HEK293 (cell line): ENCODE results near the gene GTF2H4.

ENCODE experiments used
- EGR2 ChIP-seq: fragments of 450-650 bp; formaldehyde crosslinking; IDR thresholded peaks from 2 replicates; pipeline ENCODE4 v1.5.1; 2016; ENCODE audit warnings: low read depth, missing biosample characterization, missing genetic modification characterization
- GLI2 ChIP-seq: fragments of 450-650 bp; formaldehyde crosslinking; IDR thresholded peaks from 2 replicates; pipeline ENCODE4; 2017; ENCODE audit warnings: missing biosample characterization, missing genetic modification characterization, low read depth, borderline replicate concordance
- GLIS1 ChIP-seq: fragments of 450-650 bp; formaldehyde crosslinking; IDR thresholded peaks from 2 replicates; pipeline ENCODE4 v1.5.1; 2016; ENCODE audit warnings: missing biosample characterization, missing genetic modification characterization
- KLF17 ChIP-seq: fragments of 450-650 bp; formaldehyde crosslinking; IDR thresholded peaks from 2 replicates; pipeline ENCODE4 v1.5.1; 2016; ENCODE audit warnings: missing biosample characterization, missing genetic modification characterization
- SP3 ChIP-seq: fragments of 450-650 bp; formaldehyde crosslinking; IDR thresholded peaks from 2 replicates; pipeline ENCODE4 v1.5.1; 2016; ENCODE audit warnings: missing biosample characterization, missing genetic modification characterization
- WT1 ChIP-seq: fragments of 450-650 bp; formaldehyde crosslinking; IDR thresholded peaks from 2 replicates; pipeline ENCODE4 v1.5.1; 2016; ENCODE audit warnings: missing biosample characterization, missing genetic modification characterization
- ZBTB20 ChIP-seq: fragments of 450-650 bp; formaldehyde crosslinking; IDR thresholded peaks from 2 replicates; pipeline ENCODE4 v1.5.1; 2016; ENCODE audit warnings: missing biosample characterization, missing genetic modification characterization
- ZBTB48 ChIP-seq: fragments of 450-650 bp; formaldehyde crosslinking; IDR thresholded peaks from 2 replicates; pipeline ENCODE4 v1.5.1; 2016; ENCODE audit warnings: missing biosample characterization, missing genetic modification characterization
- ZFHX2 ChIP-seq: fragments of 450-650 bp; formaldehyde crosslinking; conservative IDR thresholded peaks from 2 replicates; pipeline ENCODE4 v1.5.1; 2016; ENCODE audit warnings: missing biosample characterization, missing genetic modification characterization
- ZFP37 ChIP-seq: fragments of 450-650 bp; formaldehyde crosslinking; IDR thresholded peaks from 2 replicates; pipeline ENCODE4 v1.5.1; 2016; ENCODE audit warnings: missing biosample characterization, missing genetic modification characterization
- ZFP69B ChIP-seq: fragments of 450-650 bp; formaldehyde crosslinking; IDR thresholded peaks from 2 replicates; pipeline ENCODE4 v1.5.1; 2016; ENCODE audit warnings: missing biosample characterization, missing genetic modification characterization
- ZIC2 ChIP-seq: fragments of 450-650 bp; formaldehyde crosslinking; IDR thresholded peaks from 2 replicates; pipeline ENCODE4 v1.5.1; 2016; ENCODE audit warnings: missing biosample characterization, missing genetic modification characterization
- ZNF132 ChIP-seq: fragments of 450-650 bp; formaldehyde crosslinking; IDR thresholded peaks from 2 replicates; pipeline ENCODE4 v1.5.1; 2017; ENCODE audit warnings: missing biosample characterization, missing genetic modification characterization, borderline replicate concordance
- ZNF239 ChIP-seq: fragments of 450-650 bp; formaldehyde crosslinking; IDR thresholded peaks from 2 replicates; pipeline ENCODE4 v1.5.1; 2016; ENCODE audit warnings: missing biosample characterization, missing genetic modification characterization
- ZNF274 ChIP-seq, 2 experiments: fragments of 200-500 bp in 1 of 2; fragments of 450-650 bp in 1 of 2; sonication (Bioruptor generic) in 1 of 2; formaldehyde crosslinking in 1 of 2; IDR thresholded peaks; 2 replicates each; pipeline versions ENCODE4 v1.5.1 to v1.6.1; 2014 to 2016; ENCODE audit warnings: borderline replicate concordance in 1 of 2, inconsistent platforms in 1 of 2, low read length in 1 of 2, missing biosample characterization in 1 of 2, missing genetic modification characterization in 1 of 2
- ZNF335 ChIP-seq: fragments of 450-650 bp; formaldehyde crosslinking; conservative IDR thresholded peaks from 2 replicates; pipeline ENCODE4 v1.5.1; 2016; ENCODE audit warnings: missing biosample characterization, missing genetic modification characterization
- ZNF354C ChIP-seq: fragments of 450-650 bp; formaldehyde crosslinking; IDR thresholded peaks from 2 replicates; pipeline ENCODE4 v1.5.1; 2016; ENCODE audit warnings: missing biosample characterization, missing genetic modification characterization, low read depth, borderline replicate concordance
- ZNF366 ChIP-seq: fragments of 450-650 bp; formaldehyde crosslinking; conservative IDR thresholded peaks from 2 replicates; pipeline ENCODE4 v1.5.1; 2016; ENCODE audit warnings: missing biosample characterization, missing genetic modification characterization
- ZNF580 ChIP-seq: fragments of 450-650 bp; formaldehyde crosslinking; IDR thresholded peaks from 2 replicates; pipeline ENCODE4 v1.5.1; 2016; ENCODE audit warnings: missing biosample characterization, missing genetic modification characterization
- ZNF645 ChIP-seq: fragments of 450-650 bp; formaldehyde crosslinking; IDR thresholded peaks from 2 replicates; pipeline ENCODE4; 2016; ENCODE audit warnings: missing biosample characterization, missing genetic modification characterization
- ZNF658 ChIP-seq: fragments of 450-650 bp; formaldehyde crosslinking; IDR thresholded peaks from 2 replicates; pipeline ENCODE4; 2016; ENCODE audit warnings: missing biosample characterization, missing genetic modification characterization
- ZNF670 ChIP-seq: fragments of 450-650 bp; formaldehyde crosslinking; IDR thresholded peaks from 2 replicates; pipeline ENCODE4 v1.5.1; 2016; ENCODE audit warnings: missing biosample characterization, missing genetic modification characterization, low read depth
- ZNF707 ChIP-seq: fragments of 450-650 bp; formaldehyde crosslinking; IDR thresholded peaks from 2 replicates; pipeline ENCODE4 v1.5.1; 2016; ENCODE audit warnings: missing biosample characterization, missing genetic modification characterization
- ZNF777 ChIP-seq: fragments of 450-650 bp; formaldehyde crosslinking; IDR thresholded peaks from 2 replicates; pipeline ENCODE4 v1.5.1; 2017; ENCODE audit warnings: missing biosample characterization, missing genetic modification characterization, borderline replicate concordance
- ZNF837 ChIP-seq: fragments of 450-650 bp; formaldehyde crosslinking; IDR thresholded peaks from 2 replicates; pipeline ENCODE4 v1.5.1; 2016; ENCODE audit warnings: missing biosample characterization, missing genetic modification characterization
- ZNF843 ChIP-seq: fragments of 450-650 bp; formaldehyde crosslinking; IDR thresholded peaks from 2 replicates; pipeline ENCODE4 v1.5.1; 2016; ENCODE audit warnings: missing biosample characterization, missing genetic modification characterization
- TF ChIP-seq, protein P1 (sequence below): fragments of 450-650 bp; formaldehyde crosslinking; IDR thresholded peaks from 2 replicates; pipeline ENCODE4 v1.5.1; 2016; ENCODE audit warnings: missing biosample characterization, missing genetic modification characterization
- TF ChIP-seq, protein P2 (sequence below): fragments of 450-650 bp; formaldehyde crosslinking; IDR thresholded peaks from 2 replicates; pipeline ENCODE4 v1.5.1; 2016; ENCODE audit warnings: missing biosample characterization, missing genetic modification characterization
- TF ChIP-seq, protein P3 (sequence below): fragments of 450-650 bp; formaldehyde crosslinking; IDR thresholded peaks from 2 replicates; pipeline ENCODE4 v1.5.1; 2017; ENCODE audit warnings: missing biosample characterization, missing genetic modification characterization

Gene GTF2H4

GRCh38 chr6:30883685-30884520 lies 24.1 kb upstream of the GTF2H4 start, which contains the start of gene DDR1 (continued):
- TF ChIP-seq EGR2 (tag by site-specific recombination) = peak; percentile 73
- TF ChIP-seq KLF17 (tag by site-specific recombination) = no peak
- TF ChIP-seq ZBTB20 (tag by site-specific recombination) = no peak
- TF ChIP-seq ZFHX2 = peak; percentile 93
- TF ChIP-seq, protein P1, sequence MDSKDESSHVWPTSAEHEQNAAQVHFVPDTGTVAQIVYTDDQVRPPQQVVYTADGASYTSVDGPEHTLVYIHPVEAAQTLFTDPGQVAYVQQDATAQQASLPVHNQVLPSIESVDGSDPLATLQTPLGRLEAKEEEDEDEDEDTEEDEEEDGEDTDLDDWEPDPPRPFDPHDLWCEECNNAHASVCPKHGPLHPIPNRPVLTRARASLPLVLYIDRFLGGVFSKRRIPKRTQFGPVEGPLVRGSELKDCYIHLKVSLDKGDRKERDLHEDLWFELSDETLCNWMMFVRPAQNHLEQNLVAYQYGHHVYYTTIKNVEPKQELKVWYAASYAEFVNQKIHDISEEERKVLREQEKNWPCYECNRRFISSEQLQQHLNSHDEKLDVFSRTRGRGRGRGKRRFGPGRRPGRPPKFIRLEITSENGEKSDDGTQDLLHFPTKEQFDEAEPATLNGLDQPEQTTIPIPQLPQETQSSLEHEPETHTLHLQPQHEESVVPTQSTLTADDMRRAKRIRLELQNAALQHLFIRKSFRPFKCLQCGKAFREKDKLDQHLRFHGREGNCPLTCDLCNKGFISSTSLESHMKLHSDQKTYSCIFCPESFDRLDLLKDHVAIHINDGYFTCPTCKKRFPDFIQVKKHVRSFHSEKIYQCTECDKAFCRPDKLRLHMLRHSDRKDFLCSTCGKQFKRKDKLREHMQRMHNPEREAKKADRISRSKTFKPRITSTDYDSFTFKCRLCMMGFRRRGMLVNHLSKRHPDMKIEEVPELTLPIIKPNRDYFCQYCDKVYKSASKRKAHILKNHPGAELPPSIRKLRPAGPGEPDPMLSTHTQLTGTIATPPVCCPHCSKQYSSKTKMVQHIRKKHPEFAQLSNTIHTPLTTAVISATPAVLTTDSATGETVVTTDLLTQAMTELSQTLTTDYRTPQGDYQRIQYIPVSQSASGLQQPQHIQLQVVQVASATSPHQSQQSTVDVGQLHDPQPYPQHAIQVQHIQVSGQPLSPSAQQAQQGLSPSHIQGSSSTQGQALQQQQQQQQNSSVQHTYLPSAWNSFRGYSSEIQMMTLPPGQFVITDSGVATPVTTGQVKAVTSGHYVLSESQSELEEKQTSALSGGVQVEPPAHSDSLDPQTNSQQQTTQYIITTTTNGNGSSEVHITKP (tag by site-specific recombination) = peak; percentile 76
- no peak for TF ChIP-seq ZNF670 (tag by site-specific recombination)
- peak; percentile 70 for TF ChIP-seq ZIC2 (tag by site-specific recombination)
- peak; percentile 69; the same call in 1 of the 2 replicates for TF ChIP-seq WT1 (tag by site-specific recombination)
- TF ChIP-seq ZFP69B (tag by site-specific recombination) = peak; percentile 61; the same call in 1 of the 2 replicates
- TF ChIP-seq, protein P2, sequence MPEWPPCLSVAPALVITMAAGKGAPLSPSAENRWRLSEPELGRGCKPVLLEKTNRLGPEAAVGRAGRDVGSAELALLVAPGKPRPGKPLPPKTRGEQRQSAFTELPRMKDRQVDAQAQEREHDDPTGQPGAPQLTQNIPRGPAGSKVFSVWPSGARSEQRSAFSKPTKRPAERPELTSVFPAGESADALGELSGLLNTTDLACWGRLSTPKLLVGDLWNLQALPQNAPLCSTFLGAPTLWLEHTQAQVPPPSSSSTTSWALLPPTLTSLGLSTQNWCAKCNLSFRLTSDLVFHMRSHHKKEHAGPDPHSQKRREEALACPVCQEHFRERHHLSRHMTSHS = no peak
- TF ChIP-seq ZBTB48 (tag by site-specific recombination) = peak; percentile 32; the same call in 1 of the 2 replicates
- no peak for TF ChIP-seq ZNF707
- TF ChIP-seq GLI2 = no peak
- TF ChIP-seq SP3 (tag by site-specific recombination) = peak; percentile 64
- no peak for TF ChIP-seq ZNF645 (tag by site-specific recombination)
- no peak for TF ChIP-seq ZNF274 (IDR thresholded peaks at IDR 0.05; ENCODE audit: low read length)
- no peak for TF ChIP-seq ZNF274 (tag by site-specific recombination; IDR thresholded peaks at IDR 0.05; ENCODE audit: borderline replicate concordance)
- TF ChIP-seq, protein P3, sequence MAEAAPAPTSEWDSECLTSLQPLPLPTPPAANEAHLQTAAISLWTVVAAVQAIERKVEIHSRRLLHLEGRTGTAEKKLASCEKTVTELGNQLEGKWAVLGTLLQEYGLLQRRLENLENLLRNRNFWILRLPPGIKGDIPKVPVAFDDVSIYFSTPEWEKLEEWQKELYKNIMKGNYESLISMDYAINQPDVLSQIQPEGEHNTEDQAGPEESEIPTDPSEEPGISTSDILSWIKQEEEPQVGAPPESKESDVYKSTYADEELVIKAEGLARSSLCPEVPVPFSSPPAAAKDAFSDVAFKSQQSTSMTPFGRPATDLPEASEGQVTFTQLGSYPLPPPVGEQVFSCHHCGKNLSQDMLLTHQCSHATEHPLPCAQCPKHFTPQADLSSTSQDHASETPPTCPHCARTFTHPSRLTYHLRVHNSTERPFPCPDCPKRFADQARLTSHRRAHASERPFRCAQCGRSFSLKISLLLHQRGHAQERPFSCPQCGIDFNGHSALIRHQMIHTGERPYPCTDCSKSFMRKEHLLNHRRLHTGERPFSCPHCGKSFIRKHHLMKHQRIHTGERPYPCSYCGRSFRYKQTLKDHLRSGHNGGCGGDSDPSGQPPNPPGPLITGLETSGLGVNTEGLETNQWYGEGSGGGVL (tag by site-specific recombination) = peak; percentile 98
- no peak for TF ChIP-seq ZNF777 (tag by site-specific recombination)
- no peak for TF ChIP-seq ZNF837
- TF ChIP-seq ZNF658 (tag by site-specific recombination) = no peak
- TF ChIP-seq ZNF354C (tag by site-specific recombination) = no peak
- TF ChIP-seq GLIS1 = 0 out of 2 replicates have a peak, but pooled peaks have one; percentile 35
- TF ChIP-seq ZNF239 = no peak
- no peak for TF ChIP-seq ZFP37 (tag by site-specific recombination)
- no peak for TF ChIP-seq ZNF132 (tag by site-specific recombination)
- peak; percentile 39; the same call in 1 of the 2 replicates for TF ChIP-seq ZNF335 (tag by site-specific recombination)
- no peak for TF ChIP-seq ZNF843
- TF ChIP-seq ZNF580 (tag by site-specific recombination) = no peak
- no peak for TF ChIP-seq ZNF366 (tag by site-specific recombination)
